HEK293 (cell line): ENCODE measurements around the gene TMEM45B.

Source experiments
- CTCF ChIA-PET: fragments of 350-600 bp; formaldehyde crosslinking; extraction: SDS; loops from one replicate; lab custom pipeline; 2021; ENCODE audit warnings: antibody characterized with exemption; lab: Yijun Ruan, JAX
- POLR2A ChIA-PET: fragments of 300-600 bp; formaldehyde crosslinking; extraction: SDS; loops from one replicate; lab custom pipeline; 2020; ENCODE audit warnings: antibody characterized with exemption, inconsistent platforms; lab: Yijun Ruan, JAX
- H3K27ac ChIP-seq: fragments of 200-500 bp; sonication (Bioruptor generic); 2 replicates; pipeline ENCODE4 v1.5.1; 2014; ENCODE audit warnings: low read depth, low read length, control low read depth, inconsistent platforms; ENCODE audit errors: extremely low read depth
- H3K36me3 ChIP-seq, 2 experiments: fragments of 200-500 bp in 1 of 2; sonication (Bioruptor generic) in 1 of 2; 1 replicate in 1 of 2; 2 replicates in 1 of 2; pipeline ENCODE4 v1.5.1; 2014 to 2017; ENCODE audit warnings: inconsistent platforms in 2 of 2, low read length in 2 of 2; ENCODE audit not compliant: control insufficient read depth in 2 of 2, insufficient read depth in 1 of 2
- H3K4me1 ChIP-seq: fragments of 200-500 bp; sonication (Bioruptor generic); 2 replicates; pipeline ENCODE4 v1.5.1; 2014; ENCODE audit warnings: mild to moderate bottlenecking, low read length, inconsistent platforms; ENCODE audit not compliant: control insufficient read depth, insufficient read depth
- H3K4me3 ChIP-seq: 2 replicates; pipeline ENCODE4 v1.5.1; 2011; ENCODE audit warnings: low read depth, mild to moderate bottlenecking, control low read depth, low read length, moderate library complexity
- H3K9me3 ChIP-seq: fragments of 200-500 bp; sonication (Bioruptor generic); 2 replicates; pipeline ENCODE4 v1.5.1; 2014; ENCODE audit warnings: low read depth, low read length, inconsistent platforms; ENCODE audit not compliant: control insufficient read depth, insufficient read depth
- BCL11B ChIP-seq: fragments of 450-650 bp; formaldehyde crosslinking; IDR thresholded peaks from 2 replicates; pipeline ENCODE4 v1.5.1; 2016; ENCODE audit warnings: low read depth, missing biosample characterization, missing genetic modification characterization
- FEZF1 ChIP-seq: fragments of 450-650 bp; formaldehyde crosslinking; IDR thresholded peaks from 2 replicates; pipeline ENCODE4 v1.5.1; 2016; ENCODE audit warnings: missing biosample characterization, missing genetic modification characterization
- GLI2 ChIP-seq: fragments of 450-650 bp; formaldehyde crosslinking; IDR thresholded peaks from 2 replicates; pipeline ENCODE4; 2017; ENCODE audit warnings: missing biosample characterization, missing genetic modification characterization, low read depth, borderline replicate concordance
- KLF1 ChIP-seq: fragments of 450-650 bp; formaldehyde crosslinking; IDR thresholded peaks from 2 replicates; pipeline ENCODE4 v1.5.1; 2016; ENCODE audit warnings: missing biosample characterization, missing genetic modification characterization
- KLF10 ChIP-seq: fragments of 450-650 bp; IDR thresholded peaks from 2 replicates; pipeline ENCODE4 v1.5.1; 2018; ENCODE audit warnings: missing biosample characterization, mild to moderate bottlenecking, missing genetic modification characterization
- KLF7 ChIP-seq: fragments of 450-650 bp; formaldehyde crosslinking; IDR thresholded peaks from 2 replicates; pipeline ENCODE4 v1.5.1; 2016; ENCODE audit warnings: missing biosample characterization, missing genetic modification characterization, borderline replicate concordance
- PBX3 ChIP-seq: sonication (generic); formaldehyde crosslinking; IDR thresholded peaks from 2 replicates; pipeline ENCODE4 v1.8.1; 2022; ENCODE audit warnings: mild to moderate bottlenecking, moderate library complexity, missing genetic modification reagents
- SP3 ChIP-seq: fragments of 450-650 bp; formaldehyde crosslinking; IDR thresholded peaks from 2 replicates; pipeline ENCODE4 v1.5.1; 2016; ENCODE audit warnings: missing biosample characterization, missing genetic modification characterization
- YY2 ChIP-seq: fragments of 450-650 bp; formaldehyde crosslinking; IDR thresholded peaks from 2 replicates; pipeline ENCODE4 v1.5.1; 2016; ENCODE audit warnings: missing biosample characterization, missing genetic modification characterization
- ZBTB48 ChIP-seq: fragments of 450-650 bp; formaldehyde crosslinking; IDR thresholded peaks from 2 replicates; pipeline ENCODE4 v1.5.1; 2016; ENCODE audit warnings: missing biosample characterization, missing genetic modification characterization
- ZBTB8A ChIP-seq: fragments of 450-650 bp; formaldehyde crosslinking; IDR thresholded peaks from 2 replicates; pipeline ENCODE4 v1.5.1; 2016; ENCODE audit warnings: missing biosample characterization, missing genetic modification characterization
- ZEB2 ChIP-seq: fragments of 450-650 bp; formaldehyde crosslinking; IDR thresholded peaks from 2 replicates; pipeline ENCODE4 v1.5.1; 2016; ENCODE audit warnings: missing biosample characterization, missing genetic modification characterization
- ZNF121 ChIP-seq: fragments of 450-650 bp; formaldehyde crosslinking; IDR thresholded peaks from 2 replicates; pipeline ENCODE4 v1.5.1; 2016; ENCODE audit warnings: missing biosample characterization, missing genetic modification characterization
- ZNF140 ChIP-seq: fragments of 450-650 bp; formaldehyde crosslinking; IDR thresholded peaks from 2 replicates; pipeline ENCODE4 v1.5.1; 2016; ENCODE audit warnings: missing biosample characterization, missing genetic modification characterization
- ZNF155 ChIP-seq: fragments of 450-650 bp; formaldehyde crosslinking; IDR thresholded peaks from 2 replicates; pipeline ENCODE4 v1.5.1; 2016; ENCODE audit warnings: missing biosample characterization, missing genetic modification characterization
- ZNF16 ChIP-seq: fragments of 450-650 bp; formaldehyde crosslinking; IDR thresholded peaks from 2 replicates; pipeline ENCODE4 v1.5.1; 2016; ENCODE audit warnings: low read depth, missing biosample characterization, missing genetic modification characterization
- ZNF2 ChIP-seq: fragments of 450-650 bp; formaldehyde crosslinking; IDR thresholded peaks from 2 replicates; pipeline ENCODE4 v1.5.1; 2016; ENCODE audit warnings: missing biosample characterization, missing genetic modification characterization
- ZNF211 ChIP-seq: fragments of 450-650 bp; formaldehyde crosslinking; IDR thresholded peaks from 2 replicates; pipeline ENCODE4 v1.5.1; 2016; ENCODE audit warnings: low read depth, missing biosample characterization, missing genetic modification characterization
- ZNF239 ChIP-seq: fragments of 450-650 bp; formaldehyde crosslinking; IDR thresholded peaks from 2 replicates; pipeline ENCODE4 v1.5.1; 2016; ENCODE audit warnings: missing biosample characterization, missing genetic modification characterization
- ZNF423 ChIP-seq: fragments of 450-650 bp; formaldehyde crosslinking; IDR thresholded peaks from 2 replicates; pipeline ENCODE4 v1.5.1; 2016; ENCODE audit warnings: missing biosample characterization, missing genetic modification characterization
- ZNF426 ChIP-seq: fragments of 450-650 bp; formaldehyde crosslinking; IDR thresholded peaks from 2 replicates; pipeline ENCODE4 v1.5.1; 2017; ENCODE audit warnings: missing biosample characterization, missing genetic modification characterization, mild to moderate bottlenecking, inconsistent platforms, moderate library complexity
- ZNF48 ChIP-seq: fragments of 450-650 bp; formaldehyde crosslinking; IDR thresholded peaks from 2 replicates; pipeline ENCODE4 v1.5.1; 2016; ENCODE audit warnings: missing biosample characterization, missing genetic modification characterization
- ZNF488 ChIP-seq: fragments of 450-650 bp; formaldehyde crosslinking; IDR thresholded peaks from 2 replicates; pipeline ENCODE4 v1.5.1; 2016; ENCODE audit warnings: missing biosample characterization, missing genetic modification characterization
- ZNF510 ChIP-seq: fragments of 450-650 bp; formaldehyde crosslinking; IDR thresholded peaks from 2 replicates; pipeline ENCODE4 v1.5.1; 2018; ENCODE audit warnings: mild to moderate bottlenecking, missing genetic modification characterization, missing biosample characterization; ENCODE audit not compliant: insufficient replicate concordance
- ZNF529 ChIP-seq: fragments of 450-650 bp; formaldehyde crosslinking; IDR thresholded peaks from 2 replicates; pipeline ENCODE4 v1.5.1; 2017; ENCODE audit warnings: missing genetic modification characterization, missing biosample characterization; ENCODE audit not compliant: insufficient replicate concordance
- ZNF544 ChIP-seq: fragments of 450-650 bp; formaldehyde crosslinking; IDR thresholded peaks from 2 replicates; pipeline ENCODE4 v1.5.0; 2017; ENCODE audit warnings: missing biosample characterization, missing genetic modification characterization
- ZNF580 ChIP-seq: fragments of 450-650 bp; formaldehyde crosslinking; IDR thresholded peaks from 2 replicates; pipeline ENCODE4 v1.5.1; 2016; ENCODE audit warnings: missing biosample characterization, missing genetic modification characterization
- ZNF596 ChIP-seq: fragments of 450-650 bp; IDR thresholded peaks from 2 replicates; pipeline ENCODE4 v1.5.0; 2018; ENCODE audit warnings: missing biosample characterization, mild to moderate bottlenecking, missing genetic modification characterization, moderate library complexity
- ZNF621 ChIP-seq: fragments of 450-650 bp; formaldehyde crosslinking; IDR thresholded peaks from 2 replicates; pipeline ENCODE4 v1.5.1; 2017; ENCODE audit warnings: missing biosample characterization, missing genetic modification characterization
- ZNF626 ChIP-seq: fragments of 450-650 bp; sonication (Bioruptor Pico); formaldehyde crosslinking; IDR thresholded peaks from 2 replicates; pipeline ENCODE4 v1.5.1; 2018; ENCODE audit warnings: missing biosample characterization, missing genetic modification characterization, inconsistent platforms
- ZNF629 ChIP-seq: fragments of 450-650 bp; formaldehyde crosslinking; IDR thresholded peaks from 2 replicates; pipeline ENCODE4 v1.5.1; 2017; ENCODE audit warnings: missing biosample characterization, missing genetic modification characterization
- ZNF707 ChIP-seq: fragments of 450-650 bp; formaldehyde crosslinking; IDR thresholded peaks from 2 replicates; pipeline ENCODE4 v1.5.1; 2016; ENCODE audit warnings: missing biosample characterization, missing genetic modification characterization
- TF ChIP-seq, protein P1 (sequence below): fragments of 450-650 bp; IDR thresholded peaks from 2 replicates; pipeline ENCODE4 v1.5.1; 2018; ENCODE audit warnings: missing biosample characterization, missing genetic modification characterization
- TF ChIP-seq, protein P2 (sequence below): fragments of 450-650 bp; formaldehyde crosslinking; IDR thresholded peaks from 2 replicates; pipeline ENCODE4 v1.5.1; 2016; ENCODE audit warnings: missing biosample characterization, missing genetic modification characterization

The TMEM45B gene

DNA sequence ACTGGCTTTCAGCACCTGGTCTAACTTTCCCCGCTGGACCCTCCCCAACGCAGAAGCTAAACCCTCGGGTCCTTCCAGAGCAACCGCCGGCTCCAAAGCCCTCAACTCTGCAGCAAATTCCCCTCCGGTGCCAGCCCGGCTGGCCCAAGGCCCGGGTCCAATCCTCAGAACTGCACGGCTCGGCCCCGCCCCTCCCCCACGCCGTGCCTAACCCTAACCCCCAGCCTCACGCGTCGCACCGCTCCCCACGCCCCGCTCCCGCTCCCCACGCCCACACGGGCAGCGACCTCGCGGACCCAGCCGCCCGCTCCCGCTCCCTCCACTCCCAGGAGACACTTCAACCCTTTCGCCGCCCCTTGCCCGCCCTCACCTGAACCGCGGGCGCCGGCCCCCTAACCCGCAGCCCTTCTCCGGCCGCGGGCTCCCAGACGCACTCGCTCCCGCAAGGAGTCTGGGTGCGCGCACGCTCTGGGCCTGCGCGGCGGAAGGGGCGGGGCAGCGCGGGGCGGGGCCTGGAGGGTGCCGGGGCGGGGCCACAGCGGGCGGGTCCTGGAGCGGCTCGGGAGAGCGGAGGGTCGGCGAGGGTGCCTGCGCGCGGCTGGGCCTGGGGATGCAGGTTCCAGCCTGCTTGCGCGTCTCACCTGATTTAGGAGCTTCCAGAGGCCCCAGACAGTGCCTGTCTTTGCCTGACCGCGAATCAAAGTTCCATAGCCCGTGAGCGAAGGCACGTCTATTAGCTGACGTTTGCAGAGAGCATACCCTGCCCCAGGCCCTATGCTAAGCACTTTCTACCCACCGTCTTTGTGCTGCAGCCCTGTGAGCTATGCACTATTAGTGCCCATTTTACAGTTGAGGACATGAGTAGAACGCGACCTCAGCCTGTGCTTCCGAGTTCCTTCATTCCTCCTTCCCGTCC is 79.7 kb downstream of the TMEM45B start, which contains the start of gene NFRKB (continued):
- TF ChIP-seq ZNF529 (tag by site-specific recombination) (no peak), ZNF707 (tag by site-specific recombination) (no peak), FEZF1 (tag by site-specific recombination) (no peak), ZNF2 (tag by site-specific recombination) (0 out of 2 replicates have a peak, but pooled peaks have one; percentile 27), ZNF621 (tag by site-specific recombination) (no peak), ZNF488 (no peak), ZNF16 (tag by site-specific recombination) (no peak), ZNF510 (no peak), ZNF629 (tag by site-specific recombination) (no peak), ZNF211 (tag by site-specific recombination) (no peak), ZBTB48 (peak; percentile 72), ZNF626 (no peak), ZNF48 (no peak), GLI2 (tag by site-specific recombination) (no peak), ZNF580 (tag by site-specific recombination) (no peak), ZNF155 (tag by site-specific recombination) (no peak), ZBTB8A (tag by site-specific recombination) (peak; percentile 90), ZNF544 (tag by site-specific recombination) (no peak)
- TF ChIP-seq, protein P1, sequence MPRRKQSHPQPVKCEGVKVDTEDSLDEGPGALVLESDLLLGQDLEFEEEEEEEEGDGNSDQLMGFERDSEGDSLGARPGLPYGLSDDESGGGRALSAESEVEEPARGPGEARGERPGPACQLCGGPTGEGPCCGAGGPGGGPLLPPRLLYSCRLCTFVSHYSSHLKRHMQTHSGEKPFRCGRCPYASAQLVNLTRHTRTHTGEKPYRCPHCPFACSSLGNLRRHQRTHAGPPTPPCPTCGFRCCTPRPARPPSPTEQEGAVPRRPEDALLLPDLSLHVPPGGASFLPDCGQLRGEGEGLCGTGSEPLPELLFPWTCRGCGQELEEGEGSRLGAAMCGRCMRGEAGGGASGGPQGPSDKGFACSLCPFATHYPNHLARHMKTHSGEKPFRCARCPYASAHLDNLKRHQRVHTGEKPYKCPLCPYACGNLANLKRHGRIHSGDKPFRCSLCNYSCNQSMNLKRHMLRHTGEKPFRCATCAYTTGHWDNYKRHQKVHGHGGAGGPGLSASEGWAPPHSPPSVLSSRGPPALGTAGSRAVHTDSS (tag by site-specific recombination): no peak

DNA sequence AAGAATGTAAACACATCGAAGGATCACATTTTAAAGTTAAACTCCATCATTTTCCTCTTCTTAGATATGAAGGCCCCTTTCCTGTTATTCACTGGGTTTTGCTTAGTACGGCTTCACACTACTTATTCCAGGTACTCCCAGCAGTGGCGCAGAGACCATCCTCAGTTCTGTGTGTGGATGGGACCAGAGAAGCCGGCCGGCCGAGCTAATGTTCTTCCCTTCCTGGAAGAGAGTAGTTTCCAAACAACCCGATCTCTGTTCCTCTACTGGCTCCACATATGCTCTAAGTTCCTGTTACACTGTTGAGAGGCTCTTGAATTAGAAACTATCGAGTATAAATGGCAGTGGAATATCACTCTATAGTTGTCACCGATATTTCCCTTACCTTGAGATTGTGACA is 80.4 kb downstream of the TMEM45B start:
- H3K4me3 ChIP-seq: no peak overlapping the region; the same call in 1 of the 2 replicates
- ChIA-PET CTCF (interaction anchor here (0.6 kb wide), 1 partner anchor 12 kb away, joined by 3 read pairs; no protein-coding TSS in a partner anchor), POLR2A (interaction anchor here (0.8 to 2.4 kb wide), 2 partner anchors 17 to 34 kb away, joined by 3 to 9 read pairs; no protein-coding TSS in a partner anchor)
- peak overlapping the region; percentile 51; the same call in 1 of the 2 replicates for H3K27ac ChIP-seq
- H3K36me3 ChIP-seq: peaks cover 14 to 36% of the 10 kb centered on the region in 2 experiments
- no peaks in the 10 kb centered on the region for H3K9me3 ChIP-seq
- no peaks in the 10 kb centered on the region for H3K4me1 ChIP-seq
- TF ChIP-seq ZEB2 (tag by site-specific recombination): no peak
- TF ChIP-seq ZNF426 (tag by site-specific recombination): no peak
- TF ChIP-seq, protein P2, sequence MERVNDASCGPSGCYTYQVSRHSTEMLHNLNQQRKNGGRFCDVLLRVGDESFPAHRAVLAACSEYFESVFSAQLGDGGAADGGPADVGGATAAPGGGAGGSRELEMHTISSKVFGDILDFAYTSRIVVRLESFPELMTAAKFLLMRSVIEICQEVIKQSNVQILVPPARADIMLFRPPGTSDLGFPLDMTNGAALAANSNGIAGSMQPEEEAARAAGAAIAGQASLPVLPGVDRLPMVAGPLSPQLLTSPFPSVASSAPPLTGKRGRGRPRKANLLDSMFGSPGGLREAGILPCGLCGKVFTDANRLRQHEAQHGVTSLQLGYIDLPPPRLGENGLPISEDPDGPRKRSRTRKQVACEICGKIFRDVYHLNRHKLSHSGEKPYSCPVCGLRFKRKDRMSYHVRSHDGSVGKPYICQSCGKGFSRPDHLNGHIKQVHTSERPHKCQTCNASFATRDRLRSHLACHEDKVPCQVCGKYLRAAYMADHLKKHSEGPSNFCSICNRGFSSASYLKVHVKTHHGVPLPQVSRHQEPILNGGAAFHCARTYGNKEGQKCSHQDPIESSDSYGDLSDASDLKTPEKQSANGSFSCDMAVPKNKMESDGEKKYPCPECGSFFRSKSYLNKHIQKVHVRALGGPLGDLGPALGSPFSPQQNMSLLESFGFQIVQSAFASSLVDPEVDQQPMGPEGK: no peak
- no peak for TF ChIP-seq PBX3 (CRISPR knock-in tag)
- no peak for TF ChIP-seq SP3
- TF ChIP-seq BCL11B (tag by site-specific recombination): no peak
- TF ChIP-seq ZNF121 (tag by site-specific recombination): no peak
- no peak for TF ChIP-seq ZNF239
- TF ChIP-seq KLF10 (tag by site-specific recombination): no peak
- no peak for TF ChIP-seq YY2 (tag by site-specific recombination)
- TF ChIP-seq ZNF423 (tag by site-specific recombination): no peak
- no peak for TF ChIP-seq ZNF140 (tag by site-specific recombination)
- no peak for TF ChIP-seq KLF1
- no peak for TF ChIP-seq ZNF596 (tag by site-specific recombination)
- no peak for TF ChIP-seq KLF7
